H9 (cell line): ENCODE measurements around the gene ENG. TPM values are rescaled to one million over a fixed set of nuclear protein-coding genes. Genes with fewer than 3 reads are reported as not detected.

ENCODE experiments used
- DNase-seq: peaks from one replicate; pipeline ENCODE4 v3.0.0-alpha.2; 2017
- H2AFZ ChIP-seq: one replicate; pipeline ENCODE4 v1.6.1; 2013; ENCODE audit warnings: mild to moderate bottlenecking, low read length, control low read depth, moderate library complexity
- H2AK5ac ChIP-seq: 2 replicates; pipeline ENCODE4 v1.6.1; 2013; ENCODE audit warnings: low read length, control low read depth, mixed read lengths; ENCODE audit not compliant: insufficient read length
- H2BK120ac ChIP-seq: one replicate; pipeline ENCODE4 v1.6.1; 2013; ENCODE audit warnings: low read depth, mild to moderate bottlenecking, low read length, control low read depth, inconsistent platforms; ENCODE audit not compliant: poor library complexity, severe bottlenecking
- H2BK12ac ChIP-seq: 2 replicates; pipeline ENCODE4 v1.6.1; 2013; ENCODE audit warnings: low read length, control low read depth, mixed read lengths, low read depth; ENCODE audit not compliant: insufficient read length
- H2BK15ac ChIP-seq: 2 replicates; pipeline ENCODE4 v1.6.1; 2013; ENCODE audit warnings: low read depth, low read length, control low read depth
- H2BK20ac ChIP-seq: one replicate; pipeline ENCODE4 v1.6.1; 2013; ENCODE audit warnings: low read depth, mild to moderate bottlenecking, low read length, control low read depth, inconsistent platforms; ENCODE audit not compliant: poor library complexity, severe bottlenecking
- H2BK5ac ChIP-seq: 2 replicates; pipeline ENCODE4 v1.6.1; 2013; ENCODE audit warnings: low read length, control low read depth, mixed read lengths; ENCODE audit not compliant: insufficient read length
- H3K14ac ChIP-seq: 2 replicates; pipeline ENCODE4 v1.6.1; 2013; ENCODE audit warnings: low read length, control low read depth; ENCODE audit not compliant: insufficient read depth
- H3K18ac ChIP-seq: 2 replicates; pipeline ENCODE4 v1.6.1; 2013; ENCODE audit warnings: low read depth, mild to moderate bottlenecking, mixed read lengths, low read length, control low read depth; ENCODE audit not compliant: insufficient read length
- H3K23ac ChIP-seq: 2 replicates; pipeline ENCODE4 v1.6.1; 2013; ENCODE audit warnings: low read length, control low read depth, mixed read lengths, low read depth; ENCODE audit not compliant: insufficient read length
- H3K23me2 ChIP-seq: 2 replicates; pipeline ENCODE4 v1.6.1; 2013; ENCODE audit warnings: low read depth, mild to moderate bottlenecking, mixed read lengths, low read length, control low read depth; ENCODE audit not compliant: insufficient read length, poor library complexity, severe bottlenecking
- H3K27ac ChIP-seq: 2 replicates; pipeline ENCODE4 v1.5.1; 2013; ENCODE audit warnings: low read length, control low read depth, mixed read lengths, low read depth; ENCODE audit not compliant: insufficient read length
- H3K27me3 ChIP-seq: 2 replicates; pipeline ENCODE4 v1.6.1; 2013; ENCODE audit warnings: low read length, control low read depth, inconsistent platforms; ENCODE audit not compliant: insufficient read depth
- H3K4ac ChIP-seq: 2 replicates; pipeline ENCODE4 v1.6.1; 2013; ENCODE audit warnings: low read depth, mild to moderate bottlenecking, control low read depth, inconsistent platforms, low read length, moderate library complexity
- H3K4me1 ChIP-seq: 2 replicates; pipeline ENCODE4 v1.6.1; 2013; ENCODE audit warnings: low read length, control low read depth, inconsistent platforms; ENCODE audit not compliant: insufficient read depth
- H3K4me2 ChIP-seq: 2 replicates; pipeline ENCODE4 v1.6.1; 2013; ENCODE audit warnings: low read length, control low read depth, mixed read lengths; ENCODE audit not compliant: insufficient read length, insufficient read depth
- H3K56ac ChIP-seq: 2 replicates; pipeline ENCODE4 v1.6.1; 2013; ENCODE audit warnings: low read depth, mild to moderate bottlenecking, mixed read lengths, low read length, control low read depth; ENCODE audit not compliant: insufficient read length
- H3K79me1 ChIP-seq: 2 replicates; pipeline ENCODE4 v1.6.1; 2013; ENCODE audit warnings: low read depth, mild to moderate bottlenecking, moderate library complexity, low read length, control low read depth, inconsistent platforms; ENCODE audit not compliant: insufficient read depth, poor library complexity, severe bottlenecking
- H3K79me2 ChIP-seq: 2 replicates; pipeline ENCODE4 v1.6.1; 2013; ENCODE audit warnings: low read length, control low read depth, inconsistent platforms; ENCODE audit not compliant: insufficient read depth
- H3K9ac ChIP-seq: 2 replicates; pipeline ENCODE4 v1.6.1; 2013; ENCODE audit warnings: low read length, control low read depth, mixed read lengths; ENCODE audit not compliant: insufficient read length; ENCODE audit errors: extremely low read depth
- H3K9me3 ChIP-seq: one replicate; pipeline ENCODE4 v1.6.1; 2013; ENCODE audit warnings: low read depth, low read length, inconsistent platforms; ENCODE audit not compliant: control insufficient read depth
- H3T11ph ChIP-seq: one replicate; pipeline ENCODE4 v1.6.1; 2013; ENCODE audit warnings: mild to moderate bottlenecking, low read length, control low read depth, inconsistent platforms
- H4K20me1 ChIP-seq: one replicate; pipeline ENCODE4 v1.6.1; 2013; ENCODE audit not compliant: control insufficient read depth, insufficient read length, insufficient read depth
- H4K5ac ChIP-seq: 2 replicates; pipeline ENCODE4 v1.6.1; 2013; ENCODE audit warnings: low read depth, mild to moderate bottlenecking, mixed read lengths, low read length, control low read depth; ENCODE audit not compliant: insufficient read length
- H4K8ac ChIP-seq: replicated peaks from 2 replicates; pipeline ENCODE4 v1.6.1; 2013; ENCODE audit warnings: low read length, control low read depth, mixed read lengths, low read depth; ENCODE audit not compliant: insufficient read length
- H4K91ac ChIP-seq: 2 replicates; pipeline ENCODE4 v1.6.1; 2013; ENCODE audit warnings: low read depth, mild to moderate bottlenecking, moderate library complexity, mixed read lengths, low read length, control low read depth; ENCODE audit not compliant: insufficient read length
- H3K27ac Mint-ChIP-seq, 3 experiments: 2 replicates in 2 of 3; 3 replicates in 1 of 3; pipeline ENCODE4 v1.8.0; 2020 to 2021; ENCODE audit warnings: mixed read lengths in 3 of 3, mild to moderate bottlenecking in 1 of 3, moderate library complexity in 1 of 3
- H3K27me3 Mint-ChIP-seq: 2 replicates; pipeline ENCODE4 v1.8.0; 2021; ENCODE audit warnings: low read depth, mild to moderate bottlenecking, moderate library complexity, mixed read lengths
- H3K36me3 Mint-ChIP-seq, 3 experiments: 2 replicates in 2 of 3; 3 replicates in 1 of 3; pipeline ENCODE4 v1.8.0; 2020 to 2021; ENCODE audit warnings: low read depth in 3 of 3, mixed read lengths in 3 of 3; ENCODE audit not compliant: insufficient read depth in 1 of 3
- H3K4me1 Mint-ChIP-seq, 2 experiments: 2 replicates each; pipeline ENCODE4 v1.8.0; 2020; ENCODE audit warnings: mixed read lengths in 2 of 2
- H3K4me3 Mint-ChIP-seq, 2 experiments: 2 replicates in 1 of 2; 3 replicates in 1 of 2; pipeline ENCODE4 v1.8.0; 2020 to 2021; ENCODE audit warnings: mild to moderate bottlenecking in 2 of 2, mixed read lengths in 2 of 2, moderate library complexity in 1 of 2
- H3K9me3 Mint-ChIP-seq, 2 experiments: 2 replicates in 1 of 2; 3 replicates in 1 of 2; pipeline ENCODE4 v1.8.0; 2020; ENCODE audit warnings: mild to moderate bottlenecking in 2 of 2, mixed read lengths in 2 of 2, moderate library complexity in 1 of 2
- CTCF ChIP-seq: fragments of 200-600 bp; sonication (generic); conservative IDR thresholded peaks from 3 replicates; pipeline ENCODE4 v1.8.0; 2021; ENCODE audit warnings: antibody characterized with exemption, mild to moderate bottlenecking
- WGBS: extraction: QIAGEN DNeasy Blood & Tissue Kit; methylation state at CpG from one replicate; pipeline ENCODE4 v1.1.7; 2013; ENCODE audit warnings: missing lambda C conversion rate, low lambda C conversion rate, mixed read lengths; ENCODE audit not compliant: insufficient read length; ENCODE audit errors: extremely low coverage; 5-methylcytosine and 5-hydroxymethylcytosine counted together
- total RNA-seq: library from RNA; stranded (reverse); gene quantifications from 2 replicates; pipeline ENCODE4 v1.2.1, GENCODE V29; 2021

Gene ENG
- total RNA-seq, 1 experiment from 2014 or later: 2.1 TPM

DNA sequence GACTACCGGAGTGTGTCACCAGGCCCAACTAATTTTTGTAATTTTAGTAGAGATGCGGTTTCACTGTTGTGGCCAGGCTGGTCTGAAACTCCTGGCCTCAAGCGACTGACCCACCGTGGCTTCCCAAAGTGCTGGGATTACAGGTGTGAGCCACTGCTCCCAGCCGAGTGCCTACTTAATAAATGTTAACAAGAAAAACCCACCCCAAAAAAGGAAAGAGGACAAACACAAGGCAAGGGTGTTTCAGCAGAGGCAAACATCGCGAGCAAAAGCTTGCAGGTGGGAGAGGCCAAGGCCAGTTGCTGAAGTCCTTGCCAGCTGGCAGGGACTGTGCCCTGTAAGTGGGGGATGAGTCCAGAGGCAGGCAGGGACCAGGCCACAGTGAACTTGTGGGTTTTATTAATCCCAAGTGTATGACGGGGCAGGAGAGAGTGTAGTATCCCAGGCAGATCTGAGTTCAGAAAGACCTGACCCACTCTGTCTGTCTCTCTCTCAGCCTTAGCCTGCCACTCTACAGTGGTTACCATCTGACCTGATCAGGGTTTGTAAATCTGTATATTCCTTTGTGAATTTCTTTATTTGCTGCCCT lies 58.1 kb downstream of the ENG start:
- Mint-ChIP-seq H3K36me3 (peaks cover 2 to 16% (median 11%) of the 10 kb centered on the region in 3 experiments; a peak in 5 of 7 replicates), H3K9me3 (no peaks in the 10 kb centered on the region), H3K4me3 (no peak overlapping the region), H3K27me3 (peaks cover 8% of the 10 kb centered on the region; the same call in 1 of the 2 replicates), H3K4me1 (peaks cover 6 to 11% of the 10 kb centered on the region in 2 experiments), H3K27ac (peak overlapping the region in 2 of 3 experiments; percentile 33 to 81; a peak in 2 of 7 replicates)
- Histone ChIP-seq H3K56ac (no peak overlapping the region), H4K91ac (no peak overlapping the region), H3K23me2 (no peaks in the 10 kb centered on the region), H3K9me3 (no peaks in the 10 kb centered on the region), H3K27me3 (no peaks in the 10 kb centered on the region), H3K27ac (no peak overlapping the region), H2AK5ac (no peak overlapping the region), H3T11ph (no peak overlapping the region), H4K20me1 (no peaks in the 10 kb centered on the region), H3K4me2 (no peak overlapping the region), H2BK120ac (no peak overlapping the region), H2BK12ac (no peak overlapping the region), H3K79me2 (no peaks in the 10 kb centered on the region), H3K79me1 (no peaks in the 10 kb centered on the region), H2BK15ac (no peak overlapping the region), H3K4me1 (no peaks in the 10 kb centered on the region), H2BK5ac (no peak overlapping the region), H3K4ac (no peak overlapping the region), H2AFZ (no peak overlapping the region), H3K23ac (no peak overlapping the region), H4K8ac (no peak overlapping the region), H3K18ac (peak overlapping the region; percentile 53), H3K14ac (no peak overlapping the region), H3K9ac (no peak overlapping the region), H4K5ac (no peak overlapping the region), H2BK20ac (no peak overlapping the region)
- TF ChIP-seq CTCF: no peak
- no CpG with 5 or more reads among the region's 8 CpGs for WGBS
- DNase-seq: no peak
